ENCODE measurements around the gene GANAB. TPM values are rescaled to one million over a fixed set of nuclear protein-coding genes. Genes with fewer than 3 reads are reported as not detected.

GANAB gene
- total and polyA plus RNA-seq, 2 of the 4 experiments (the other 2 are of a cell fraction), result 209 to 344 TPM

GRCh38 chr11:62592989-62593421 is 53.4 kb downstream of the GANAB start:
- no peak overlapping the region for H3K14ac ChIP-seq (replicated peaks; ENCODE audit: low read depth, low read length)
- no peak overlapping the region for H2BK120ac ChIP-seq (ENCODE audit: low read depth, low read length)
- no peak overlapping the region for H3K23ac ChIP-seq (ENCODE audit: low read depth, low read length)
- H2BK5ac ChIP-seq (ENCODE audit: low read depth, low read length, poor library complexity, severe bottlenecking), result no peak overlapping the region
- POLR2A ChIA-PET (ENCODE audit: unreplicated experiment), result interaction anchor here (0.5 kb wide), 1 partner anchor 30 kb away, joined by 5 read pairs; no protein-coding TSS in a partner anchor
- H3K36me3 ChIP-seq (ENCODE audit: control insufficient read depth, insufficient read depth, low read length), result peaks cover 47% of the 10 kb centered on the region
- H3K9me1 ChIP-seq (ENCODE audit: insufficient read depth, low read length), result 0 out of 2 replicates have a peak, but pooled peaks cover 4% of the 10 kb centered on the region
- H3K4me3 ChIP-seq (ENCODE audit: insufficient read depth, low read depth, low read length), result no peak overlapping the region
- in situ Hi-C loops (cut with MboI; ENCODE audit: low sequenced_read_pairs) (no loop called here), dilution Hi-C loops (cut with HindIII; ENCODE audit: low sequenced_read_pairs, unreplicated experiment) (no loop called here), intact Hi-C loops (cut with micrococcal nuclease) (loop anchor here (10.0 kb wide), 1 partner anchor 102 kb away; no protein-coding TSS in a partner anchor)
- no CpG with 5 or more reads among the region's 8 CpGs for WGBS, 2 experiments (ENCODE audit: extremely low coverage in 2 of 2, insufficient read length in 1 of 2)
- H4K5ac ChIP-seq (ENCODE audit: low read depth, low read length), result no peak overlapping the region
- CTCF ChIA-PET, result interaction anchor here (0.6 kb wide), 2 partner anchors 24 to 264 kb away, joined by 3 read pairs; no protein-coding TSS in a partner anchor
- H3K27ac ChIP-seq (ENCODE audit: insufficient read depth, low read length), result no peak overlapping the region
- no peak overlapping the region for H2AK9ac ChIP-seq (replicated peaks; ENCODE audit: low read depth, low read length, poor library complexity)
- H3K9ac ChIP-seq (ENCODE audit: low read depth, low read length), result no peak overlapping the region
- H3K9me3 ChIP-seq (ENCODE audit: control insufficient read depth, insufficient read depth, low read length), result no peaks in the 10 kb centered on the region
- no peak overlapping the region for H2BK15ac ChIP-seq (ENCODE audit: low read depth, low read length)
- H3K4me1 ChIP-seq (ENCODE audit: control insufficient read depth, insufficient read depth, low read length), result peaks cover 6% of the 10 kb centered on the region
- H3K79me1 ChIP-seq (ENCODE audit: low read depth in 1 of 2, low read length in 2 of 2), result peaks cover 19 to 45% of the 10 kb centered on the region in 2 experiments
- no TSS peak for BruUV-seq (replicated peaks)
- H2AFZ ChIP-seq (replicated peaks; ENCODE audit: low read length, poor library complexity), result no peak overlapping the region
- H3K4me2 ChIP-seq (ENCODE audit: low read depth, low read length), result no peak overlapping the region
- no peak overlapping the region for H2BK20ac ChIP-seq (ENCODE audit: low read depth, low read length)
- no peaks in the 10 kb centered on the region for H3K27me3 ChIP-seq (ENCODE audit: control insufficient read depth, insufficient read depth, low read length)
- no peak overlapping the region for H4K91ac ChIP-seq (ENCODE audit: insufficient read depth, low read depth, low read length)
- H4K8ac ChIP-seq (ENCODE audit: low read depth in 2 of 2, low read length in 2 of 2), result no peak overlapping the region
- no peak overlapping the region for H3K4ac ChIP-seq (ENCODE audit: low read depth, low read length)
- no peak overlapping the region for H2AK5ac ChIP-seq (ENCODE audit: low read depth, low read length)
- peaks cover 5% of the 10 kb centered on the region; the same call in 1 of the 2 replicates for H4K20me1 ChIP-seq (ENCODE audit: insufficient read depth, low read length)
- TF ChIP-seq CHD1 (IDR thresholded peaks at IDR 0.05; ENCODE audit: low read depth, low read length), result no peak
- no peak for TF ChIP-seq MXI1 (IDR thresholded peaks at IDR 0.05; ENCODE audit: borderline replicate concordance, low read depth, low read length)
- TF ChIP-seq RFX5 (IDR thresholded peaks at IDR 0.05; ENCODE audit: low read depth, low read length), result no peak
- no peak for TF ChIP-seq USF2 (IDR thresholded peaks at IDR 0.05; ENCODE audit: low read depth, low read length)
- TF ChIP-seq BHLHE40 (IDR thresholded peaks at IDR 0.05; ENCODE audit: low read depth, low read length), result no peak
- TF ChIP-seq CTCF (conservative IDR thresholded peaks at IDR 0.05; ENCODE audit: low read depth, low read length), result no peak
- no peak for TF ChIP-seq ELK1 (IDR thresholded peaks at IDR 0.05; ENCODE audit: borderline replicate concordance, low read depth, low read length)
- TF ChIP-seq RAD21 (IDR thresholded peaks at IDR 0.05; ENCODE audit: low read length), result no peak
- TF ChIP-seq POLR2A (IDR thresholded peaks at IDR 0.05; ENCODE audit: low read depth, low read length), result no peak
- TF ChIP-seq NFE2L2 (IDR thresholded peaks at IDR 0.05; ENCODE audit: low read depth, low read length), result no peak
- no peak for TF ChIP-seq MAFK (IDR thresholded peaks at IDR 0.05; ENCODE audit: low read depth, low read length)
- no peak for TF ChIP-seq FOS (IDR thresholded peaks at IDR 0.05; ENCODE audit: low read depth, low read length)
- TF ChIP-seq CEBPB (IDR thresholded peaks at IDR 0.05; ENCODE audit: low read depth, low read length), result no peak
- TF ChIP-seq RCOR1 (IDR thresholded peaks at IDR 0.05; ENCODE audit: insufficient replicate concordance, low read length), result no peak
- no peak for TF ChIP-seq MAZ (IDR thresholded peaks at IDR 0.05; ENCODE audit: borderline replicate concordance, low read depth, low read length)
- no peak for TF ChIP-seq SMC3 (IDR thresholded peaks at IDR 0.05; ENCODE audit: low read depth, low read length)
- H3K56ac ChIP-seq (ENCODE audit: extremely low read depth, insufficient read depth, low read length), result no peak overlapping the region
- ATAC-seq (ENCODE audit: low read depth), result no peak
- no peak overlapping the region for H3K18ac ChIP-seq (ENCODE audit: low read depth, low read length)
- DNase-seq, result no peak
